Muscle layer of duodenum (tissue), 2 donors: ENCODE results near the gene NIT2.

Experiments used
- H3K27ac ChIP-seq: one replicate; pipeline ENCODE4 v1.7.0; 2013; ENCODE audit warnings: mild to moderate bottlenecking, low read length
- H3K27me3 ChIP-seq: one replicate; pipeline ENCODE4 v1.7.0; 2013; ENCODE audit warnings: low read depth, mild to moderate bottlenecking, control low read depth, low read length
- H3K36me3 ChIP-seq, 2 donors: one replicate each; pipeline ENCODE4 v1.7.0; 2013; ENCODE audit warnings: low read length in 2 of 2, control low read depth in 1 of 2, mild to moderate bottlenecking in 1 of 2; ENCODE audit not compliant: insufficient read depth in 2 of 2, control insufficient read depth in 1 of 2
- H3K4me1 ChIP-seq, 2 donors: one replicate each; pipeline ENCODE4 v1.7.0; 2013; ENCODE audit warnings: low read length in 2 of 2, mild to moderate bottlenecking in 2 of 2, control low read depth in 1 of 2, moderate library complexity in 1 of 2; ENCODE audit not compliant: insufficient read depth in 2 of 2, control insufficient read depth in 1 of 2
- H3K4me3 ChIP-seq, 2 donors: one replicate each; pipeline ENCODE4 v1.7.0; 2013; ENCODE audit warnings: low read length in 2 of 2, low read depth in 1 of 2, mild to moderate bottlenecking in 1 of 2
- H3K9me3 ChIP-seq, 2 donors: one replicate each; pipeline ENCODE4 v1.7.0; 2013; ENCODE audit warnings: low read length in 2 of 2, control low read depth in 1 of 2, mild to moderate bottlenecking in 1 of 2; ENCODE audit not compliant: control insufficient read depth in 1 of 2
- donor health status: healthy.

The NIT2 gene

DNA sequence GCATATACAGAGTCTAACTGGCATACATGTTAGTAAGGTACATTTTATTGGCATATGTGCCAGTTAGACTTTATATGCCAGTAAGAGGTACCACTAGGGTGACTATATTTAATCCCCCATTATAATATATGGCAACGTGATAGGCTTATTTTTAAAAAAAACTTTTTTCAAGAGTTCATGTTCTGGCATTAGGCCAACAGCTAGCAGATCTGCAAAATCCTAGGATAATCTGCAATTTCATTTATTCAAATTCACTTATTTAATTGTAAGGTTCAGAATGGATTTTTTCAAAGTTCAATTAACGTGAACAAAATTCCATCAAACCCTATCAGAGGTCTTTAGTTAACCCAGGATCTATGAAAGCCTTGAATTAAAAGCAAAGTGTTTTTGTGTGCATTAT, 31.9 kb downstream of the NIT2 start:
- Histone ChIP-seq H3K27me3 (no peaks in the 10 kb centered on the region), H3K36me3 (peaks cover 49 to 76% of the 10 kb centered on the region in 2 donors), H3K9me3 (peaks cover 0 to 6% of the 10 kb centered on the region in 2 donors)

DNA sequence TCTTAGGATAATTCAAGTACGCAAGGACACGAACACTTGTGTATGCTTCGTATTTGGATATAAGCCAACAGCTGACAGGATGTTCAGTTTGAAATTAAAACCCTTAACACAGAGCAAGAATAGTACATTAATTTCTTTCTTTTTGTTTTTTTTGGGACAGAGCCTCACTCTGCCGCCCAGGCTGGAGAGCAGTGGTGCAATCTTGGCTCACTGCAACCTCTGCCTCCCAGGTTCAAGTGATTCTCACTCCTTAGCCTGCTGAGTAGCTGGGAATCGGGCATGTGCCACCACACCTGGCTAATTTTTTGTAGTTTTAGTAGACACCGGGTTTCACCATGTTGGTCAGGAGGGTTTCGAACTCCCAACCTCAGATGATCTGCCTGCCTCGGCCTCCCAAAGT, 33.9 kb downstream of the NIT2 start:
- Histone ChIP-seq H3K27me3 (no peaks in the 10 kb centered on the region), H3K4me1 (no peaks in the 10 kb centered on the region), H3K4me3 (no peak overlapping the region), H3K36me3 (peaks cover 56 to 71% of the 10 kb centered on the region in 2 donors), H3K27ac (no peak overlapping the region), H3K9me3 (no peaks in the 10 kb centered on the region)

More for the DNA sequence above, 31.9 kb downstream of the NIT2 start:
- H3K4me3 ChIP-seq = no peak overlapping the region
- no peak overlapping the region for H3K27ac ChIP-seq
- no peaks in the 10 kb centered on the region for H3K4me1 ChIP-seq

DNA sequence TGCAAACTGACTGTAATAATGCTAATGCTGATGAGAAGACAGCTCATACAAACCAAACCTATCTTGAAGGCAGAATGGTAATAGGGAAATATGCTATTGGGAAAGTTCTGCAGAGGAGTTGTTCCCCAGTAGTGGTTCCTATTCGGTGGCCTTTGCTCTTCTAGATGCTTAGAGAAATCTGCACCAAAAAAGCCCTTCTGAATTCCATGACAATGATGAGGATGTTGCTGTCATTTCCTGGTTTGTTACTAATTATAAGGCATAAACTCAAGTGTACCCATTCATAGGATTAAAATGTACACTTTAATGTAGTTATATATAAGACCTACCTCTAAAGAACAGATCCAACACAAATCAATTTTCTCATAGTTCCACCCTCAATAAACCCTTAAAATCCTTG, 36.2 kb downstream of the NIT2 start:
- Histone ChIP-seq H3K27ac (no peak overlapping the region), H3K27me3 (no peaks in the 10 kb centered on the region), H3K9me3 (no peaks in the 10 kb centered on the region), H3K4me3 (no peak overlapping the region), H3K4me1 (no peaks in the 10 kb centered on the region), H3K36me3 (peaks cover 52 to 60% of the 10 kb centered on the region in 2 donors)

DNA sequence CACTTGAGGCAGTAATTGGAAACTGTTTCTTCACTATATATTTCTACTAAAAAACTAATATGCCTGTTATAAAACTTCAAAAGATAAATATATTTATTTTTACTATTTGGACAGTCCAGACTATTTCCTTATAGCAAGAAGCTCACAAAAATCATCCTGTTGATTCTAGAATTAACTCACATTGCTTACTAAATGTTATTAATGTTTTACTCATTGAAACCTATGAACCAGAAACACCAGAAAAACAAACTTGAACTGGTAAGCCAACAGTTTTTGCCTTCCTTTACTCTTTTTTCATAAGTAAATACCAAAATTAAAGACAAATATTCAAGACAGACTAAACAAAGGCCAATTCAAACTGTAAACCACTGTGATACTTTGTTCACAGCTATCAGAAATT, 40.0 kb downstream of the NIT2 start:
- no peak overlapping the region for H3K4me3 ChIP-seq
- H3K36me3 ChIP-seq = peaks cover 44 to 45% of the 10 kb centered on the region in 2 donors
- H3K27ac ChIP-seq = no peak overlapping the region

DNA sequence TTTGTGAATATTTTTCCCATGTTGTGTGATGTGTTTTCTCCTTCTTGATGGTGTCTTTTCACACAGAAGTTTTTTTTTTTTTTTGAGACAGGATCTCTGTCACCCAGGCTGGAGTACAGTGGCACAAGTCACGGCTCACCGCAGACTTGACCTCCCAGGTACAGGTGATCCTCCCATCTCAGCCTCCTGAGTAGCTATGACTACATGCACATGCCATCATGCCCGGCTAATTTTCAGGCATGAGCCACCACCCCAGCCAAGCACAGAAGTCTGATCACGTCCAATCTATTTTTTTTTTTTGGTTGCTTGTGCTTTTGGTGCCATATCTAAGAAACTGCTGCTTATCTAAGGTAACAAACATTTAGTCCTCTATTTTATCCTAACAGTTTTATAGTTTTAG, 41.7 kb downstream of the NIT2 start:
- Histone ChIP-seq H3K4me1 (no peaks in the 10 kb centered on the region), H3K9me3 (no peaks in the 10 kb centered on the region), H3K27ac (no peak overlapping the region), H3K27me3 (no peaks in the 10 kb centered on the region), H3K4me3 (no peak overlapping the region), H3K36me3 (peaks cover 43 to 57% of the 10 kb centered on the region in 2 donors)

More for the DNA sequence above, 40.0 kb downstream of the NIT2 start:
- no peaks in the 10 kb centered on the region for H3K27me3 ChIP-seq
- H3K9me3 ChIP-seq = no peaks in the 10 kb centered on the region
- H3K4me1 ChIP-seq = no peaks in the 10 kb centered on the region

DNA sequence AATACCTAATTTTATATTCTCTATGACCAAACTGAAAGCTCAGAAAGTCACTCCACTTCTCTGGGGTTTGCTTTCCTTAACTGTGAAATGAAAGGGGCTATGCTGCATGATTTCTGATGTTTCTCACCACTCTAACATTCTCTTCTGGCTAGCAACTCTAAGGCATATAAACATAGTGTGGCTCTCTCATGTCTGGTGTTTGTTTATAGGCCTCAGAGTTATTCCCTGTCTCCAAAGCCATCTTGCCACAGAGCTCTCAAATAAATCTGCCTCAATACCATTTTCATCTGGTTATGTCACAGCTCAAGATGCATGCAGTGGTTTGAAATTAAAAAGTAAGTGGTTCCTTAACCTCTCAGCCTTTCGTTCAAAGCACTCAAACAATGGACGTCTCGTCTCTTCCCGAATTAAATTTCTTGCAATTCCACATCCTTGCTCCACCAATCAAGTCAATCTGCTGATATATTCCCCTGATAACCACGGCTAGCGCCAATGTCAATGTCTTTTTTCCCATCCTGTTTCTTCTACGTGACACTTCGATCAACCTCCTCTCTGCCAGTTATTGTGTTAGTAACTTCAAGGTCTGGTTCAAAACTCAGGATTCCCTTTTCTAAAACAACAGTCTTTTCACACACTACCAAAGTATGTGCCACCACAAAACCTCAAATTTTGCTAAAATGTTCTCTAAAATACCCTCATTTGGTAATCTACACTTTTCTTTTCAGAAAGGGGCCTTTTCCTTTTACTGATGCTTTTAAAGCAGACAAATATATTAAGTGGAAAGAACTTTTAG, 50.4 kb downstream of the NIT2 start:
- H3K36me3 ChIP-seq = peaks cover 32 to 38% of the 10 kb centered on the region in 2 donors
- no peak overlapping the region for H3K27ac ChIP-seq
- no peaks in the 10 kb centered on the region for H3K27me3 ChIP-seq
- peaks cover 0 to 6% of the 10 kb centered on the region in 2 donors for H3K9me3 ChIP-seq
- peaks cover 0 to 24% of the 10 kb centered on the region in 2 donors for H3K4me1 ChIP-seq
- H3K4me3 ChIP-seq = no peak overlapping the region

DNA sequence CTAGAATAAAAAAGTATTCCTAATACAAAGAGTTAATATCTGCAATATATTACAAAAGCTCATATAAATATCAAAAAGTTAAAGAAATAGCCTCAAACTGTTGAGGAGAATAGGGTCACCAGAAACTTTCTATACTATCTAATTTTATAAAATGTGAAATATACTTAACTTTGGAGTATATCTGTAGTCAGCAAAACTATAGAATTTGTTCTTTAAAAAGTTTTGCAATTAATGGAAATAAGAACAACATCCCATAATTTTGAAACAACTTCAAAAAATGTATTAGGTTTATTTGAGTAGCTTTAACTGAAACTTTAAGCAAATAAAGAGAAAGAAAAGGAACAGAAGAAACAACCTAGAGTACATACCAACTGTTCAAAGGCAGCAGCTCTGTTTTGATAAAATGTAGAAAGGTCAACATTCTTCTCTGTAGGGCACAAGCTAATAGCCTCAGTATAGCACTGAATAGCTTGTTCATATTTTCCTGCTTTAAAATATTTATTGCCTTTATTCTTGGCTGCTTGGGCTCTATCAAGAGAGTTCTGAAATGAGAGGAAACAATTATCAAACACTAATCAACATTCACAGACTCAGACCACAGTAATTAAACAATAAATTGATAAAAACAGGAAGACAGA, 52.0 kb downstream of the NIT2 start:
- peaks cover 0 to 6% of the 10 kb centered on the region in 2 donors for H3K9me3 ChIP-seq
- no peaks in the 10 kb centered on the region for H3K27me3 ChIP-seq
- no peak overlapping the region for H3K27ac ChIP-seq
- H3K4me3 ChIP-seq = no peak overlapping the region
- peaks cover 0 to 24% of the 10 kb centered on the region in 2 donors for H3K4me1 ChIP-seq
- peaks cover 18 to 29% of the 10 kb centered on the region in 2 donors for H3K36me3 ChIP-seq

DNA sequence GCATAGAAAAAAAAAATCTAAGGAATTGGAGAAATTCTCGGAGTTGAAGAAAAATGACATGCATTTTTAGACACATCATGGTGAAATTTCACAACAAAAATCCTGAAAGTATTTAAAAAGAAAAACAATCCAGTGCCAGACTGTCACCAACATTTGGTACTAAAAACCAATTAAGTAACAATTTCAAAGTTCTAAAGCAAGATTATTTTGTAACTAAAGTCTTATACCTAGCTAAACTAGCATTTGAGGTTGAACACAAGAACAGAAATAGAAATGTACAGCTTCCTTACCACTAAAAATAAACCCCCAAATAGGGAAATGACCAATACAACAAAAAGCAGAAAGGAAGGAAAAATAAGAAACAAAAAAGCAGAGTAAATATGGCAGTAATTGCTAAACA, 54.5 kb downstream of the NIT2 start:
- H3K4me3 ChIP-seq = no peak overlapping the region
- peaks cover 0 to 24% of the 10 kb centered on the region in 2 donors for H3K4me1 ChIP-seq
- no peaks in the 10 kb centered on the region for H3K27me3 ChIP-seq
- H3K9me3 ChIP-seq = peaks cover 0 to 6% of the 10 kb centered on the region in 2 donors
- H3K36me3 ChIP-seq = peaks cover 4 to 17% of the 10 kb centered on the region in 2 donors
- H3K27ac ChIP-seq = no peak overlapping the region

DNA sequence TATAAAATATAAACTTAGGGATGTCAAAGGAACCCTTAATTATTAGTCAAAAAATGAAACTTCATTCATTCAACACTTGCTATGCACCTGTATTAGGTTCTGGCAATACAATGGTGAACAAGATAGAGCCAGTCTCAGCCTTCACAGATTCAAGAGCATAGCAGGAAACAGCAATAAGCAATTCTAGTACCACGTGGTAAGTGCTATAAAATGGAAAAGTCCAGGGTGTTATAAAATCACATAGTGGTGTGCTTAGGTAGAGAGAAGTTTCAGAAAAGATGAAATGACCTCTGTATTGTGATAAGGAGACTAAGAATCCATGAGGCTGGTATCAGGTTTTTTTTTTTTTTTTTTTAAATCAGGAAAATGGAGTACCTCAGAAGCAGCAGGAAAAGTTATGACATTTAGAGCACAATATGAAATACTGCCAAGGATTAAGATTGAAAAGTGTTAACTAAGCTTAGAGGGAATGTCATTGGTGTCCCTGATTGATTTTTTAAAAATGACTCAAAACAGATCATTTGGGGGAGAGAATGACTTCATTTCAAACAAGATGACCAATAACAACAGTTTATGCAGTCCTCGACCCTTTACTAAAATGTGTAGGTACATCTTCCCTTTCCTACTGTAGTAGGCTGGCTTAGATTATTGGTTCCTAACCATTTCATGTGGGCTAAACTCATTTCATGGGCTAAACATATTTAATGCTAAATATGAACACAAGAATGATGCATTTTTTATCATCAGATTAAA, 61.3 kb downstream of the NIT2 start:
- H3K9me3 ChIP-seq = no peaks in the 10 kb centered on the region
- H3K27me3 ChIP-seq = no peaks in the 10 kb centered on the region
- no peak overlapping the region for H3K27ac ChIP-seq
- H3K4me1 ChIP-seq = peaks cover 9 to 25% of the 10 kb centered on the region in 2 donors
- no peak overlapping the region for H3K4me3 ChIP-seq
- peaks cover 0 to 4% of the 10 kb centered on the region in 2 donors for H3K36me3 ChIP-seq

DNA sequence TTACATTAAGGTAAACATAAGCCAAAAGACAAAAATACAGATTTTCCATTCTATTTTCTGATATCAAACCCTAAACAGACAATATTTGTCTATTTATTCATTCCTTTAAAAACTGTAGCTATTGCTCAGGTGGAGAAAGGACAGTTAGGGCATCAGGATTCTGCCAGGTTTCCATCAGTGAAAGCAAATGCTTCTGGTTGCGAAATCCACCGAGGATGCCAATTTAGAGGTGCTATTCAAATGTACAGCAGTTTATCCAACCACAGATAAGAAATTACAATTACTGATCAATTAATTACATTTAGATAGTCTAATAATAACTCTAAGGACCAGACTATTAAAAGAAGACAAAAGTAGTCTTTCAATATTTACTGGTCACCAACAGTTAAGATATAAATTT, 62.4 kb downstream of the NIT2 start:
- peaks cover 9 to 25% of the 10 kb centered on the region in 2 donors for H3K4me1 ChIP-seq

More for the DNA sequence above, 62.4 kb downstream of the NIT2 start:
- Histone ChIP-seq H3K27me3 (no peaks in the 10 kb centered on the region), H3K27ac (no peak overlapping the region), H3K9me3 (no peaks in the 10 kb centered on the region), H3K4me3 (no peak overlapping the region), H3K36me3 (peaks cover 0 to 4% of the 10 kb centered on the region in 2 donors)
